GM10266 (cell line): ENCODE data around the gene ANKZF1.
"Not testable (repeated sequence)": the region's sequence is repeated elsewhere in the genome, so short reads cannot be mapped to it uniquely, and the experiment has no call there.

Source experiments
- DNase-seq: peaks from one replicate; pipeline ENCODE4 v3.0.0; 2012; ENCODE audit errors: extremely low spot score
- TF ChIP-seq, protein P1 (sequence below): IDR thresholded peaks from 2 replicates; pipeline ENCODE4 v1.5.1; 2012; ENCODE audit warnings: mild to moderate bottlenecking, low read depth; ENCODE audit not compliant: control insufficient read depth, insufficient read depth; ENCODE audit errors: missing control alignments

The ANKZF1 gene

DNA sequence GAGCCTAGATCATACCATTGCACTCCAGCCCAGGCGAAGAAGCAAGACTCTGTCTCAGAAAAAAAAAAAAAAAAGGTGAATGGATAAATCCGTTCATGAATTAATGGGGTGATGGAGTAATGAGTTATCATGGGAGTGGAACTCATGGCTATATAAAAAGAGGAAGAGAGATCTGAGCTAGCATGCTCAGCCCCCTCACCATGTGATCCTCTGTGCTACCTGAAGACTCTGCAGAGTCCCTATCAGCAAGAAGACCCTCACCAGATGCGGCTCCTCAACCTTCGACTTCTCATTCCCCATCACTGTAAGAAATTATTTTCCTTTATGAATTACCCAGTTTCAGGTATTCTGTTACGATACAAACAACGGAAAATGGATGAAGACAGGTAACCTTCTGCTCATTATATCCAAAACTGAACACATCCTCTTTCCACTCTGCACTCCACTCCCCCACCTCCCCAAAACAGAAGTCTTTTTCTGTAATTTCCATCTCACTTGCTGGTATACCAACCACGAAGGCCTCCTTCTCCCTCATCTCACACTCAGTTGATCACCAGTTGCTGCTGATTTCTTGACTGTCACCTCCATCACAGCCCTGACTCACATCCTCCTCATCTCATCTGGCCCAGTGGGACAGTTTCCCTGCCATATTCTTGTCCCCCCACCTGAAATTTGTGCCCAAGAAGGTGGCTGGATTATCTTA lies 42.7 kb upstream of the ANKZF1 start:
- TF ChIP-seq, protein P1, sequence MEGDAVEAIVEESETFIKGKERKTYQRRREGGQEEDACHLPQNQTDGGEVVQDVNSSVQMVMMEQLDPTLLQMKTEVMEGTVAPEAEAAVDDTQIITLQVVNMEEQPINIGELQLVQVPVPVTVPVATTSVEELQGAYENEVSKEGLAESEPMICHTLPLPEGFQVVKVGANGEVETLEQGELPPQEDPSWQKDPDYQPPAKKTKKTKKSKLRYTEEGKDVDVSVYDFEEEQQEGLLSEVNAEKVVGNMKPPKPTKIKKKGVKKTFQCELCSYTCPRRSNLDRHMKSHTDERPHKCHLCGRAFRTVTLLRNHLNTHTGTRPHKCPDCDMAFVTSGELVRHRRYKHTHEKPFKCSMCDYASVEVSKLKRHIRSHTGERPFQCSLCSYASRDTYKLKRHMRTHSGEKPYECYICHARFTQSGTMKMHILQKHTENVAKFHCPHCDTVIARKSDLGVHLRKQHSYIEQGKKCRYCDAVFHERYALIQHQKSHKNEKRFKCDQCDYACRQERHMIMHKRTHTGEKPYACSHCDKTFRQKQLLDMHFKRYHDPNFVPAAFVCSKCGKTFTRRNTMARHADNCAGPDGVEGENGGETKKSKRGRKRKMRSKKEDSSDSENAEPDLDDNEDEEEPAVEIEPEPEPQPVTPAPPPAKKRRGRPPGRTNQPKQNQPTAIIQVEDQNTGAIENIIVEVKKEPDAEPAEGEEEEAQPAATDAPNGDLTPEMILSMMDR: no peak

DNA sequence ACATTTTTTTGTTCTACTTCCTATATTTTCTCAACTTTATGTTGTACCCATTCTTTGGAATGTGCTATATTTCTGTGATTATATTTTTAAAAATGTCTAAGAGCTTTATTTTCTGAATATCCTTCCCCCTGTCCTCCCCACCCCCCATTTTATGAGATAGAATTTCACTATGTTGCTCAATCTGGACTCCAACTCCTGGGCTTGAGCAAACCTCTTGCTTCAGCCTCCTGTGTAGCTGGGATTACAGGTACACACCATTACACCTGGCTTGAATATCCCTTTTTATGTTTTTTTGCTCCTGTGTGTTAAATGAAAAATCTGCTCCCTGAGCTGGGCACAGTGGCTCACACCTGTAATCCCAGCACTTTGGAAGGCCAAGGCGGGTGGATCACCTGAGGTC lies 32.2 kb upstream of the ANKZF1 start:
- no peak for DNase-seq
- TF ChIP-seq, protein P1: no peak

More for the DNA sequence above, 42.7 kb upstream of the ANKZF1 start:
- DNase-seq: no peak

DNA sequence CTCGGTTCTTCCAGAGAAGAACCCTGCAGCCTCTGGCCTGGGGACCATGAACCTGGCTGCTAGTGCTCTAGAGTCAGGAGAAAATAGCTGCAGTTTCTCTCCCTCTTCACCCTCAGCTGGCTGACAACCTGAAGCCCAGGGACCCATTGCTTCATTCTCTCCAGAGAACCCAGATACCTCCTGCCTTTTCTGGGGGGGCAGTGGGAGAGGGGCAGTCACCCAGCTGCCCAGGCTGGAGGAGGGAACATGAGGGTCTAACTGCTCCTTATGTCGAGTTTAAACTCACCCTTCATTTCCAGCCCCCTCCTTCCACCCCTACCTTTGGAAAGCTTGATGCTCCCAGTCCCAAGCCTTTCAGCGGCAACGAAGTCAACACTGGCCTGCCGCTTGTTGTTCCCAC lies 30.6 kb upstream of the ANKZF1 start:
- DNase-seq: no peak
- TF ChIP-seq, protein P1: no peak

DNA sequence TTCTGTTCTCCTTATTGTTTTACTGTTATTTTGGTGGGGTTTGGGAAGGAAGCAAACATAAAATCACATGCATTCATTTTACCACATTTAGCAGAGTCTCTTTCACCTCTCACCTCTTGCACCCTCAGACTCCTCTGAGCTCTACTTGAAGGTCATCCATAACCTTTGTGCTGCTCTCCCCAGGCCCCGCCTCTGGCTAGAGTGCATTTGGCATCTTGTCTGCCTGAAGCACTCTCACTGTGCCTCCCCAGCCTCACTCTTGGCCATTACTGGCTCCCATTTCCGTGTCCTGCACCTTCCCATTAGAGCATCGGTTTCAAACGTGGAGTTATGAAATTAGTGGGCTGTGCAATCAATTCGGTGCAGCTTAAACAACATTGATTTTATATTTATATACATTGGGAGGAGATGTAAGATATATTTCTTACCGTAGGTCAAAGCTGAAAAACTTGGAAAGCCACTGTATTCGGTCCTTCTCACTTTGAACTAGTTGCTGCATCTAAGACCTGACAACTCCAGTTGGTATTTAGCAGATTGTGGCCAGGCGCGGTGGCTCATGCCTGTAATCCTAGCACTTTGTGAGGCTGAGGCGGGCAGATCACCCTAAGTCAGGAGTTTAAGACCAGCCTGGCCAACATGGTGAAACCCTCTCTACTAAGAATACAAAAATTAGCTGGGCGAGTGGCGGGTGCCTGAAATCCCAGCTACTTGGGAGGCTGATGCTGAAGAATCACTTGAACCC lies 30.0 kb upstream of the ANKZF1 start:
- TF ChIP-seq, protein P1: no peak
- DNase-seq: no peak

DNA sequence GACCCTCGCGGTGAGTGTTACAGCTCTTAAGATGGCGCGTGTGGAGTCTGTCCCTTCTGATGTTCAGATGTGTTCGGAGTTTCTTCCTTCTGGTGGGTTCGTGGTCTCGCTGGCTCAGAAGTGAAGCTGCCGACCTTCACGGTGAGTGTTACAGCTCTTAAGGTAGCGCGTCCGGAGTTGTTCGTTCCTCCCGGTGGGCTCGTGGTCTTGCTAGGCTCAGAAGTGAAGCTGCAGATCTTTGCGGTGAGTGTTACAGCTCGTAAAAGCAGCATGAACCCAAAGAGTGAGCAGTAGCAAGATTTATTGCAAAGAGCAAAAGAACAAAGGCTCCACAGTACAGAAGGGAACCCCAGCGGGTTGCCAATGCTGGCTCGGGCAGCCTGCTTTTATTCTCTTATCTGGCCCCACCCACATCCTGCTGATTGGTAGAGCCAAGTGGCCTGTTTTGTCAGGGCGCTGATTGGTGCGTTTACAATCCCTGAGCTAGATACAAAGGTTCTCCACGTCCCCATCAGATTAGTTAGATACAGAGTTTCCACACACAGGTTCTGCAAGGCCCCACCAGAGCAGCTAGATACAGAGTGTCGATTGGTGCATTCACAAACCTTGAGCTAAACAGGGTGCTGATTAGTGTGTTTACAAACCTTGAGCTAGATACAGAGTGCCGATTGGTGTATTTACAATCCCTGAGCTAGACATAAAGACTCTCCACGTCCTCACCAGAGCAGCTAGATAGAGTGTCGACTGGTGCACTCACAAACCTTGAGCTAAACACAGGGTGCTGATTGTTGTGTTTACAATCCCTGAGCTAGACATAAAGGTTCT lies 28.9 kb upstream of the ANKZF1 start:
- not testable (repeated sequence) for DNase-seq

DNA sequence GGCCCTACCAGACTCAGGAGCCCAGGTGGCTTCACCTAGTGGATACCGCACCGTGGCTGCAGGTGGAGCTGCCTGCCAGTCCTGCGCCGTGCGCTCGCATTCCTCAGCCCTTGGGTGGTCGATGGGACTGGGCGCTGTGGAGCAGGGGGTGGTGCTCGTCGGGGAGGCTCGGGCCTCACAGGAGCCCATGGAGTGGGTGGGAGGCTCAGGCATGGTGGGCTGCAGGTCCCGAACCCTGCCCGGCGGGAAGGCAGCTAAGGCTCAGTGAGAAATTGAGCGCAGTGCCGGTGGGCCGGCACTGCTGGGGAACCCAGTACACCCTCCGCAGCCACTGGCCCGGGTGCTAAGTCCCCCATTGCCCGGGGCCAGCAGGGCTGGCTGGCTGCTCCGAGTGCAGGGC lies 28.3 kb upstream of the ANKZF1 start:
- not testable (repeated sequence) for DNase-seq

DNA sequence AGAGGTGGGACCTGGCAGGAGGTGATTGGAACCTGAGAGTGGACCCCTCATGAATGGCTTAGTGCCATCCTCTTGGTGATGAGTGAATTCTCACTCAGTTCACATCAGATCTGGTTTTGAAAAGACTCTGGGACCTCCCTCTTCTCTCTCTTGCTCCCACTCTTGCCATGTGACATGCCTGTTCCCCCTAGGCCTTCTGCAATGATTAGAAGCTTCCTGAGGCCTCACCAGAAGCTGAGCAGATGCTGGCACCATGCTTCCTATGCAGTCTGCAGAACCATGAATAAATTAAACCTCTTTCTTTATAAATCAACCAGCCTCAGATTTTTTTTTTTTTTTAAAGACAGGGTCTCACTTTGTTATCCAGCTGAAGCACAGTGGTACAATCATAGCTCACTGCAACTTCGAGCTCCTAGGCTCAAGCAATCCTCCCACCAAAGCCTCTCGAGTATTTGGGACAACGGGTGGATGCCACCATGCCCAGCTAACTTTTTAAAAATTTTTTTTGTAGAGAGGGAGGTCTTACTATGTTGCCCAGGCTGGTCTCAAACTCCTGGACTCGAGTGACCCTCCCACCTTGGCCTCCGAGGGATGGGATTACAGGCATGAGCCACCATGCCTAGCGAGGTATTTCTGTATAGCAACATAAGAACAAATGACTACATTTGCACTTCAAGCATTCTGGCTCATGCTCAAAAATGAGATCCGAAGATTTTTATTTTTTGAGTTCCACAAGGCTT lies 25.0 kb upstream of the ANKZF1 start:
- DNase-seq: no peak
- TF ChIP-seq, protein P1: no peak

DNA sequence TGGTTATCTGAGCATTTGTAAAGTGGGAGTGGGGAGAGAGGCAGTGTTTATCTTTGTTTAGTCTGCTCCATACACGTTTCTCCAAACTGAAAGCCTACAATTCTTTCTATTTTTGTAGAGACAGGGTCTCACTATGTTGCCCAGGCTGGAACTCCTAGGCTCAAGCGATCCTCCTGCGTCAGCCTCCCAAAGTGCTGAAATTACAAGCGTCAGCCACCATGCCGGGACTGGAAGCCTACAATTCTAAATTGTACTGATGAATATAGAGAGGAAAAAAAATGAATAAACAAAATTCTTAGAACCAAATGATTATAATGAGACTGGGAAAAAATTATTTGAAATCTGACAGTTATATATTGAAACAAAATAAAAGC lies 24.5 kb upstream of the ANKZF1 start:
- TF ChIP-seq, protein P1: no peak
- DNase-seq: no peak
